Activated CD8-positive, alpha-beta memory T cell treated with anti-CD3 and anti-CD28 coated beads, Interleukin-2, amount 50 U/mL, for 1 hour (primary cell): ENCODE results near the gene SDK2.

Source experiments
- DNase-seq: peaks from one replicate; pipeline ENCODE4 v3.0.0-alpha.2; 2020; ENCODE audit errors: extremely low read depth

The SDK2 gene

DNA sequence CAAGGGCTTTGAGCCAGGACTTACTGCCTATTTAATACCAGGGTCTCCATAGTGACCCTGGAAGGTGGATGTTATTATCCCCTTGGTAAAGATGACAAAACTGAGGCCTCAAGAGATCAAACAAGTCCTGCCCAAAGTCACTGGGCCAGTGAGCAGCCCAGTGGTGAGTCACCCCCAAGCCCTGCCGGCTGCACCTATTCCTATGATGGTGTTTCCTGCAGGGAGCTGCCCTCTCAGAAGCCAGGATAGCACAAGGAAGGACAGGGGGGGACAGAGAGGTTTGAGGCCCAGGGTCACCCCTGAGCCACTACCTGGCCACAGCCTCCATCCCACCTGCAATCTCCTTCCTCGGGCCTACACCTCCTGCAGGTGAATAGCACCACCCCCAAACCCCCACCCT lies 90.9 kb downstream of the SDK2 start:
- DNase-seq, result no peak

DNA sequence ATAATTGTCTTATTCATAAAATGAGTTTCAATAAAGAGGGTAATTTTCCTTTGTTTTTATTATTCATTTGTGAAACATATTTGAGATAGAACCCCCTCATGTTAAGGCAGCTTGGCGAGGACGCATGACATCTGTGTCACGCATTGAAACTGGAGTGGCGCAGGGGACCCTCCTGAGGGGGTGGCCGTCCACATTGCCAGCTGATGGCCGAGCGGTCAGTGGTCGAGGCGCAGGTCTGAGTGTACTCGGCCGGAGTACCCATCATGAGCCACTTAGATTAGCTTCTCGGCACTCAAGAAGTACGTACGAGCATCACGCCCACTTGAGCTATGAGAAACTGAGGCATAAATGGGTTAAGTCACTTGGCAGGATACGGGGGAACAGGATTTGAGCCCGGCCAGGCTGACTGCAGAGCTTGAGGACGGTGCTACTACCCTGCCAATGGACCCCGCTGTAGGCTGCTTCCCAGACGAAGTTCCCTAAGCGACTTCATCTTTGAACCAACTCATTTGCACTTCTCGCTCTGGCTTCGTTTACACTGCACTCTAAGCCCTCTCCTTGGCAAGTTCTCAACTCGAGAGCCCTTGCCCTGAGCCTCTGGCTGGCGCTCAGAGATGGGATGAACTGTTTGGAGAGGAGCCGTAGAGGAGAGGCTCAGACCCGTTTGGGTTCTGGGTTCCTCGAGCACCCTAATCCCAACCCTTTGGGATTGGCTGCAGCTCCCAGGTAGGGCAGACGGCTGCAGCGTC lies 91.8 kb downstream of the SDK2 start:
- DNase-seq, result no peak

DNA sequence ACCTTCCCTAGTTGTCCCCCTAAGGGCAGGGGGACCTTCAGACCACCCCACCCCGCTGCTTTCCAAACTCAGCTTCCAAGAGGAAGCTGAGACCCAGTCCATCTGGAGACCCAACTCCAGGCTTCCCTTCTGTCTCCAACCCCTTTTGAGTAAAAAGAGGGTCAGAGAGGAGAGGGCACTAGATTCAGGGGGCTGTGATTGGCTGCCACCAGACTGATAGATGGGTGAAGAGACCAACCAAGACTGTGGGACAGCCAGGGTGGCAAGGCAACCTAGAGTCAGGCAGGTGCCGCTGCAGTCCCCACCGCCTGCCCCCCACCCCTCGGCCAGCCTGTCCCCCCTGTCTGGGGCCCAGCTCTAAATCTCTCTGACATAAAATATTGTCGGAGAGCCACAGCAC lies 92.5 kb downstream of the SDK2 start:
- DNase-seq, result no peak

DNA sequence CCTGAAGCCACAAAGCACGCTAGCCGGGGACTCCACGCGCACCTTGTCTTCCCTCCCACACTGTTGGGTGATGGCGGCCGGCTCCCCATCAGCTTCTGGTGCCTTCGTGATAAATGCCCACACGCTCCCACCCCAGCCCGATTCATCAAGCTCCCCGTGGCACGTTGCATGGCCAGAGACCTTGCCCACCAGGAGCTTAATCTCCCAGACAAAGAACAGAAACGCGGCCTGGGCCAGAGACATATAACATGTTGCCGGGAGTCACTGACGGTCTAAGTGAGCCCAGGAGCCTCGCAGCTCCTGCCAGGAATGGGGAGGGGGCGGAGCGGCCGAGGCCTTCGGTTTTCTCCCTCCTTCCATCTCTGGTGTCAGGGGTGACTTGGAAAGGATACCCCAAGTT lies 93.1 kb downstream of the SDK2 start:
- no peak for DNase-seq

DNA sequence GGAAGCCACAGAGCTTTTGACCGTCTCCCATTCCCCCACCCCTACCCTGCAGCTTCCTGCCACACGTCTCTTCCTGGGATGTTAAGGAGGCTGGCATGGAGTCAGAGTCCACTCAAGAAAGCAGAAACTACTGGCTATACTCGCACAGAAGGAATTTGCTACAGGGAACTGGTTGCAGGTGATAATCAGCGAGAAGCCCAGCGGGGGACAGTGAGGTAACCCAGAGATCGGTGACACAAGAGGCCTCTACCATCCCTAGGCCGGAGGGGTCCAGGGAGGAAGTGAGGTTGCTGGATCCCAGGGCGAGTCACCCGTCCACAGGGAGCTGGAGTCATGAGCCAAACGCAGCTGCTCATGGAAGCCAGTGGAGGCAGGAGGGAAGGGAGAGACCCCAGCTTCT lies 93.7 kb downstream of the SDK2 start:
- DNase-seq, result no peak

DNA sequence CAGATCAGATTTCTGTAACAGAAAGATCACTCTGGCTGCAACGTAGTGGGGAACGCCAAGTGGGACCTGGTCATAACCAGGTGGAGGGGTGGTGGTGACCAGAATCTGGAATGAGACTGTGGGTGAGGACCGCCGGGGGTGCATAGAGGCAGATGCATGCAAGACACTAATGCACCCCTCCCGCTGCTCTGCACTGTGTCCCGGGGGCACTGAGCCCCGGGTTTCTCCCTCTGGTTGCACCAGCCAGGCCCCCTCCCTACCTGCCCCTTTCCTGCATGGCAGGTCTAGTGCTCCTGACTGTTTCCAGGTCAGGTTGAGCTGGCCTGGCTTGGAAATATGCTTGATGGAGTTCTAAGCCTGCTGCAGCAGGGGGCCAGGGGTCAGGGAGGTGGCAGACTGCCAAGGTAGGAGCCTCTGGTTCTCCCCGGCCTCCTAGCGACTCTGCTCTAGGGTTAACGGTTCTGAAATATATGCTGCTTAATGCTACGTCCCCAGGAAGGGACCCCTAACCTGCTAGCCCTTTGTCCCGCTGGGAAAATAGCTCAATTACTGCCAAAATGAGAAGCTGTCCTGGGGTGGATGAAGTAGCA lies 94.3 kb downstream of the SDK2 start:
- no peak for DNase-seq

DNA sequence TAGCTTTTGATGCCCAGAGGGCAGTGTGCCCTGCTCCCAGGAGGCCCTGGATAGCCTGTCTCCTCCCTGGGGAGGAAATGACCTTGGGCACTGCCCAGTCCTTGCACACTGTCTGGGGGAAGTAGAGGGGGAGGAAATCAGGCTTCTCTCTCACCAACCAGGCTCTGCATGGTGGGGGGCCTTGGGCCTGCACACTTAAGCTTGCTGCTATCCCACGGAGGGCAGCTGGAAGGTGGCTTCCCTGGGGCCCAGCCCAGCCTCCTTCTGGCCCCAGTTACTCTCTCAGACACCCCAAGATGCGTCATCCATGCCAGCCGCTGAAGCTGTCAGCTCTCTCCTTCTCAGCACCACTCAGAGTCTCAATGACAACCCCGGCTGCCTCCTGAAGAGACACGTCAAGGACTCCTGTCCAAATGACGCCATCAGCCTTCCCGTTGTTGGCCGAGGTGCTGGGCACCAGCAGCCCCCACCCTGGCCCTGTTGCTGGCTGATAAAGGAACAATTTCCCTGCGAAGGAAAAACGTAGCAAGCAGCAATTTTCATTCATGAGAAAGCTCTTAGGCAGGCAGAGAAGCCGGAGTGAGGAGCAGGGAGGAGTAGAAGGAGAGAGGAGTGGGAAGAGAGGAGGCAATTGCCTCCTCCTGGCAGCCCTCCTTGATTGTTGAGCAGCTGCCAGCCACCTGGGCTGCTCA lies 95.5 kb downstream of the SDK2 start:
- DNase-seq, result no peak

DNA sequence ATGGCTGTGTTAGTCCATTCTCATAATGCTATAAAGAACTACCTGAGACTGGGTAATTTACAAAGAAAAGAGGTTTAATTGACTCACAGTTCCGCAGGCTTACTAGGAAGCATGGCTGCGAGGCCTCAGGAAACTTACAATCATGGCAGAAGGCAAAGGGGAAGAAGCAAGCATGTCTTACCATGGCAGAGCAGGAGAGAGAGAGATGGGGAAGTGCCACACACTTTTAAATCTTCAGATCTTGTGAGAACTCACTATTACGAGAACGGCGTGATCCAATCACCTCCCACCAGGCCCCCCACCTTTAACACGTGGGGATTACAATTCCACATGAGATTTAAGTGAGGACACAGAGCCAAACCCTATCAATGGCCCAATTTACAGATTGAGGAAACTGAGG lies 96.5 kb downstream of the SDK2 start:
- no peak for DNase-seq

DNA sequence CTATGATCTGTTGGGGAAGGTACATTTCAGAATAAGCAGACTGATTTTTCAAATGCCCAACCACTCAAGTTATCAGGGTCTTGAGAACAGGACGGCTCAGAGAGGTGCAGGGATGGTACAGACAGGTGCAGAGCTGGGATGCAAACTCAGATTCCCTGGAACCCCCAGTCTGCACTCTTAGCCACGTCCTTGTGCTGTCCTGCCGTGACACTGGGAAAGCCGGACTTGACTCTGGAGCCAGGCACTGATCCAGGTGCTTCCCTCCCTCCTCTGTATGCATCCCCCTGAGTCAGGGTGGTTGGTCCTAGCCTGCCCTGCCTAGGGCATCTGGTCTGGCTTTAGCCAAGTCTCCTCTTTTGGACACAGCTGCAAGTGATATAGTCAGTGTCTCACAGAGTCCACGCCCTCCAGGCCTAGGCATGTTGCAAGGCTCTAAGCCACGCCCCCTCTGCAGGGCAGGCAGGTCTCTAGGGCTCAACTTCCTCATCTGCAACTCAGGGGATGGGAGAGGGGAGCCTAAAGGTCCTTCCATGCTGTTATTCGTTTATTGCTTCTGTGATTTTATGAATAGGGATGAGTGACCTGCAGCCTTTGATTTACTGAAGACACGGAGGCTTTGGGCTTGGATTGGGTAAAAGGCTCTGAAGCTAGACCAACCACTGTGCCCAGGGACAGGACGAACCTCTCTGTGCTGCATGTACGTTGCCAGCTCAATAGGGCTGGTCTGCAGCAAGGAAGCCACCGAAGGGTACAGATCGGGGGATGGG lies 97.3 kb downstream of the SDK2 start:
- no peak for DNase-seq

DNA sequence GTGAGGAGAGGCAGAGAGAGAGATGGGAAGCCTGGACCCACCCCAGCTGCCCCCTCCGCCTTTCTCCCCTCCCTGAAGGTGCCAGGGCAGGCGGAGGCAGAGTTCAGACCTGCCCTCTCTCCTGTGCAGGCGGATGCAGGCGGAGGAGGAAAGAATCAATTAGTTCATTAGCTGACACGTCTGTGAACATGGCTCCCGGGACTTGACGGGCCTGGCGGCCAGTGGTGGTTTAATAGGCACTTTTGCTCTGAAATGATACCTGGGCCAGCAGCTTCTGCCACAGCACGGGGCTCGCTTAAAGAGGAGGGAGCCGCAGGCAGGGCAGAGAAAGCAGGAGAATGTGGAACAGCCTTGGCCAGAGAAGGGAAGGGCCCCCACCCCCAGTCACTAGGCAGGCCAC lies 98.1 kb downstream of the SDK2 start:
- no peak for DNase-seq

DNA sequence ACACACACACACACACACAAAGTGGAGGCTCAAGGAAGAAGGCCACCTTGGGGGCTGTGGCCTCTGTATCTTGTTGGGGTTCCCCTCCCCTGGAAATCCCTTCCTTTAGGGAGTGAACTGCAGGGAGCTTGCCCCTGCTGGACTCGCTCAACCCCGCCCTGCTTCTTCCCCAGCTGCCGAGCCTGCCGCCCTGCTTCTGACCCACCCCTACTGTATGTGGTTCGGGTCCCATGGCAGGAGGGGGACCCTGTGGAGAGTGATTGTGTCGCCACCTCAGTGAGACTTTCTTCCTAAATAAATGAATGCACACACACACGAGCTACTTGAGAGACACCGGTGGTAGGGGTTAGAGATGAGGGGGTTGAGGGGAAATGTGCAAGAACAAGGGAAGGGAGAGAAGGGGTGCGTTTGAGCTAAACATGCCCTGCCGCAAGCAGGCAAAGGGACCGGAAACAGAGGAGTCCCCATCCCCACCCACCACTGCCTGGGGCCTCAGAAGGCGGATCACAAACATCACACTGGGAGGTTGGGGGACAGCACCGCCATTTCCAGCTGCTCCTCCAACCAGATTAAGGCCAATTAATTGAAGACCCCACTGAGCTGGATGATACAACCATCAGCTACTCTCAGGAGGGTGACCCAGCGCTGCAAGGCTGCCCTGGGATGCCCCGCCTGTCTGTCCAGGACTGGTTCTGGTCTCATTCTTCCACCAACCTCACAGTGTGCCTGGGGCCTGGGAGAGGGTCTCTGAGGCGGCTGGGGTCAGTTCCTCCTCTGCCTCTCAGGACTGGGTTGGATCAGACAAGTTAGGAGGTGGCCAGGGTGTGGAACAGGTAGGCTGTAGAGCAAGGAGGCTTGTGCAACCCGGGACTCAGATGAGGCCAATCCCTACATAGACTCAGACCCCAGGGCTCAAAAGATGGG lies 98.9 kb downstream of the SDK2 start:
- DNase-seq, result no peak

DNA sequence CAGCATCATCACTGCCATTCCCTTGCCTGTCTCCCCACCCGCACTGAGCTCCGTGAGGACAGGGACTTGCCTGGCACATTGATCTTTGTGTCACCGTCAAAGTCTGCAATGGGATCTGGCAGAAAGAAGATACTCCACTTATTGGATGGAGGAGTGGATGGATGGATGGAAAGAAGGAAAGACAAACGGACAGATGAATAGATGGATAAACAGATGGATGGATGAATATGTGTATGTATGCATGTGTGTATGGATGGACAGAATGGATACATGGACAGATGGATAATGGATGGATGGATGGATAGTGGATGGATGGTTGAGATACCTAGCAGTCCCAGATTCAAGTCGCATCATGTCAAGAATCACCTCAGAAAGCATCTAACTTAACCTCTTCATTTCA lies 99.9 kb downstream of the SDK2 start:
- DNase-seq, result no peak

DNA sequence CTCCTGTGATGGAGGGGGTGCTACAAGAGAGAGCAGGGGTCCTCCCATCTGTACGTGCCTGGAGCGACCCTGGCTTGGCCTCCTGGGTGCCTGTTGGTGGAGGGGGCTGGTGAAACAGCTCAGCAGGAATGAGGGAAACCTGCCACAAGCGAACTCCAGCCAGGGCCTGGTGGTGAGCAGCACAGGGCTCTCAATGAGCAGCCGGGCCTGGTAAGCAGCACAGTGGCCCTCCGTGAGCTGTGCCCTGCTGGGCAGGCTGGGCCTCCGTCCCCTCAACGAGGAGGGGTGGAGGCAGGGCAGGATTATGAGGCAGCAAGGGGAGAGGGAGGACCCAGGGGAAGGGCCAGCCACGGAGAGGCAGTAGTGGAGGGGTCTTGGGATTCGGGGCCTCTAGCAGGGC lies 101.9 kb downstream of the SDK2 start:
- DNase-seq, result no peak

DNA sequence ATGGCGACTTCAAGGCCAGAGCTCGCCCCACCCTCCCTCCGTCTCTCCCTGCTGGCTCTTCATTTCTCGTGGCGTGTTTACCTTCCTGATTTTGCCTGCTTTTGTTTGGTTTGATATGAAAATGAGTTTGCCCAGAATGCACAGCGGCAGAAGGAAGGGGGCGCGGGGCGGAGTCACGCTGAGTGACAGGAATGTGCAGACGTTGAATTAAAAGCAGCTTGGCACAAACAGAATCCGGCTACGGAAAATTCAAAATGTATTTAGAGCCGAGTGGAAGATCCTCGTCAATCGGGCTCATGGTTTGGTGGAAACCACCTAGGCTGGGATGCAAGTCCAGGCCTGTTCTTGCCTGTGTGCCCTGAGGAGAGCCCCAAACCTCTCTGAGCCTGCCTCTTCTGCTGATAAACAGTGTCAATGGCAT lies 102.7 kb downstream of the SDK2 start:
- DNase-seq, result no peak

DNA sequence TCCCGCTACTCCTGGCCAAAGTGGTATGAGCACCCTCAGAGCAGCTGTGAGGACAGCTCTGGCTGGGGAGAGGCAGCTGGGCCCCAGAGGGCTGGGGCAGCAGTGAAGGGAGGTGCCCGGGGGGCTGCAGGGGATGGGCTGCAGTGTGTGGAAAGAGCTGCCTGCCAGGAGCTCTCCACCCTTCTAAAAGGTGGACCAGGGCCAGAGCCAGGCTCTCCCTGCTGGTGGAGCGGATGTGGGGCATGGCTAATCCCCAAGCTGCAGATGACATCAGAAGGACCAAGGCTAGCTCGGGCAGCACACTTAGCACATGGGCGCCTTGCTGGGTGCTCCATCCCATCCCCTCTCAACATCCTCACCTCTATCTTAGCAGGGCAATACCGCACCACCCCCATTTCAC lies 103.1 kb downstream of the SDK2 start:
- DNase-seq, result no peak

DNA sequence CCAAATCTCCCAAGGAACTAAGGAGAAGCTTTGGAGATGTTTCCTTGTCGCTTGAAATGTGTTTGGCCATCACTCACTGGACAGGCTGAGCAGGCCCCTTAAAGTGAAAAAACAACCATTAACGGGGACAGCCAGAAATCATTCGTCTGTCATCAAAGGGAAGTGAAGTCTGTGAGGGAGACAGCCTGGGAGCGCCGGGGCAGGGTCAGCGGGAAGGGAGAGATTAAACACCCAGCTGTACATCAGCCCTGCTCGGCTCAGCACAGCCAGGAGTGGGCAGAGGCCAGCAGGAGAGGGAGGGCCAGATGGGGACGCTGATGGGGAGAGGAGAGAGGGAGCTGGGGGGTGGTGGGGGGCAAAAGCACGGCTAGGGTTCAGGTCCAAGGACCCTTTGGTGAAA lies 105.1 kb downstream of the SDK2 start:
- no peak for DNase-seq

DNA sequence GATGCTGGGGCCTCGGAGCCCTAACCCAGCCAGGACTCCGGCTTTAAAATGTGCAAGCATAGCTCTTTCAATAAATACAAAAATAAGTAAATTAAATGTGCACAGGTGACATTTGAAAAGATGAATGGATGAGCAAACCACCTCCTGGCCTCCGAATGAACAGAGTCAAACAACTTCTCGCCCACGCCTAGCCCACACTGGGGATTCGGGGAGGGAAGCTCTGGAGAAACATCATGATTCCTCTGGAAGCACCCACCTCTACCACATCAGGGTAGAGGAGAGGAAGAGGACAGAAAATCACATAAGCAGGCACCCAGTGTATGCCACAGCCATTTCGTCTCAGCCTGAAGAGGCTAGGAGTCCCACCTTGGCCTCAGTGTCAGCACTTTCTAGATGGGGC lies 105.8 kb downstream of the SDK2 start:
- DNase-seq, result no peak

DNA sequence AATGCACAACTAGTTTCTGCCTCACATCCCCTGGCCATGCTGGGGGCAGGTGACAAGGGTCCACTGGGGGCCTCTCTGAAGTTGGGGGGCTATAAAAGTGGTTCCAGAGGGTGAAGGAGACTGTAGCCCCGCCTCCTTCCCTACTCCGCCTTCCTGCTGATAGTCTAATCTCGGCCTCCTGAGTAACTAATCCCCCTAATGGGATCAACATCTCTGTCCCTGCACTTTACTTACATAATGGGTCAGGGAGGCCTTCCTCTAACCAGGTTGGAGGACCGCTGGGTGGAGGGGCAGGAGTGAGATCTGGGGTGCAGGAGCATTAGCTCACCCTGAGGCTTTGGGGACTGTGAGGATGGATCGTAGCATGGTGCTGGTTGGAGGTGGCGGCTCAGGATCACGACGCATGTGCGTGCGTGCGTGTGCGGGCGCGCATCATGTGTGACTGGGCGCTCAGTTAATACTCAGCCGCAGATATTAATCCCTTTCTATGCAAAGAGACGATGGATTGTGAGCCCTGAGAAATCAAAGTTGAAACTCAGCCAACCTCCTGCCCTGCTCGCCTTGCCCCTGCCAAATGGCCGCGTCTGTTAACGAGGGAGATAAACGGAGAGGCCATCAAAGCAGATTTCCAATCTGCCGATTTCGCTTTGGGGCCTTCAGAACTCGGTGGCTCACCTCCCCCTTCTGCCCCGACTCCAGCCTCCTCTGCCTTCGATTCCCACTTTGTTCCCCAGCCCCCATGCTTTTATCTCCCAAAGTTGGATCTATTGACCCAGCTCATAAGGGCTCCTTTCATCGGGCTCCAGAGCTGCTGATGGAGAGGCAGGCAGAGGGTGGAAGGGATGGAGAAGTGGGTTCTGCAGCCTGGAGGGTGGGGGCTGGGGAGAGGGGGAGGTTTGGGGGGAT lies 107.3 kb downstream of the SDK2 start:
- DNase-seq, result no peak

DNA sequence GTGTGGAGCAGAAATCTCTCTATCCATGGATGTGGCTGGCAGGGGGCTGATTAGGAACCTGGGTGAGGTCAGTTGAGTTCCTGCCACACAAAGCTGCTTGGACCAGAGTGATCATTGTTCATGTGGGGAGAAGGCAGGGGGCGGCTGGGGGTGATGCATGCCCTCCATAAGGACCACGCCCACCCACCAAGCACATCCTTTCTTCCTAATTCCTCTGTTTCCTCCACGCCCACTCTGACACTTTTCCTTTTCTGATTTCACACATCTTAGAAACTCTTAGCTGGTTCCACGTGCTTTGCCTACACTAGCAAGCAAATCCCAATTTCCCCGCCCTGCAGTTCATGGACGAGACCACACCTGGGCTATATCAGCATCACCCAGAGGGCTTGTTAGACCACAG lies 108.5 kb downstream of the SDK2 start:
- DNase-seq, result no peak

DNA sequence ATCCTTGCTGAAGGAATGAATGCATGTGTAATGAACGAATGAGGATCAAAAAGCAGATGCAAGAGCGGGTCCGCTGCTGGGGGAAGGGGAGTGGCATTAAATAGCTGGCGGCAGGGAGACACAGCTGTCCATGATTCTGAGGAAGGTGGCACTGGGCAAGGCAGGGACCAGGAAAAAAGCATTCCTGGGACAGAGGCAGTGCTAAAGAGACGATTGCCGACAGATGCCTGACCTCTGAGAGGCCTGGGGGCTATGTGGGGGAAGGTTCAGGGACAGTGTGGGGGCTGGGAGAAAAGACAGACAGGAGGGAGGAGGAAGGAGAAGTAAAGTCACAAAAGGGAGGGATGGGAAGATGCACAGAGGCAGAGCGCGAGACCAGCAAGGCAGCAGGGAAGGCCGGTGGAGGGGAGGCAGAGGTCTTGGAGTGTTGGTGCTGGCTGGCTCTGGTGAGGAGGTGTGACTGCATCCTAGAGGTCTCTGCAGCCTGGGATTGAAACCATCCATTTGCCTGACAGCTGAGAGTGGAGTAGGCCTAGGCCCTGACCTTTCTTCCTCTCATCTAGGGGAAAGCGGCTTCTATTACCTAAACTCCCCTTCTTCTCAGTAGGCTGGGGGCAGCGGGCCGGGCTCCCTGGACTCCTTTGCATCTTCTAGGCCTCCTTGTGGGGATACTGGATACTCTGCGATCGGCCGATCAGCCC lies 109.9 kb downstream of the SDK2 start:
- DNase-seq, result no peak
